GM19372 (cell line): ENCODE data around the gene SRRM4.

Experiments
- ATAC-seq: cut with Tn5 transposase; IDR thresholded peaks from one replicate; pipeline ENCODE4 v1.9.1; 2021; ENCODE audit warnings: mild to moderate bottlenecking, low read depth, moderate library complexity; ENCODE audit not compliant: unreplicated experiment

Gene SRRM4

DNA sequence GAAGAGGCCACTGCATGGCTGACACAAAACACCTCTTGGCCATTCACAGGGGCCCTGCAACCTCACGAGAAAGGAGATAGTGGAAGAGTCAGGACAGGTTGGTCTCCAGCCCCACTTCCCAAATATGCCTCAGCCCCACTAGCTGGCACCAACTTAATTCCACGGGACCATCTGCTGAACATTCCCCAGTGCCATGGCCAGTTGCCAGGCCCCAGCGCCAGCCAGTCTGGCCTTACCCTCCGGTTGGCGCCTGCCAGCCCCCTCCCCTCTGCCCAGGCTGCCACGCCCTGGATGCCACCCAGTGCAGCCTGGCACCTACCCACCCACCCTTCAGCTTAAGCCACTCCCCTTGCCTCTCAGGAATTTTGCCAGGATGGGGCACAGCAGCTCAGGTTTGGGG lies 176.2 kb downstream of the SRRM4 start:
- no peak for ATAC-seq

DNA sequence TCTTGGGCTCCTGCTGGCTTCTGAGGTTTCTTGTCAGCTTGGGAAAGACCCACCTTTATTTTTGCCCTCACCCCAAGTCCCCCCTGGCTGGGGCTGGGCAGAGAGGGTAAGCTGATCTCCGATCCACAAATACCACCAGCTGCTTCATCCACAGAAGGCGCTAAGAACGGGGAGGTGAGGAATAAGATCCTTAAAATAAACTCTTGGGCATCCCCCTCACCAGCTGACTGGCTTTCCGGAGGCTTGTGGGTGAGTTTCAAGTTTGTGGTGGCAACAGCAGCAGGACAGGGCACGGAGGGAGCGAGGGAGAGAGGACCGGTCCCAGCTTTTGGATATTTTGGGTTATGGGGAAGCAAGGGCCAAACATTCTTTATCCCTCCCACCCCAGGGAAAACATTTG lies 176.6 kb downstream of the SRRM4 start:
- no peak for ATAC-seq

DNA sequence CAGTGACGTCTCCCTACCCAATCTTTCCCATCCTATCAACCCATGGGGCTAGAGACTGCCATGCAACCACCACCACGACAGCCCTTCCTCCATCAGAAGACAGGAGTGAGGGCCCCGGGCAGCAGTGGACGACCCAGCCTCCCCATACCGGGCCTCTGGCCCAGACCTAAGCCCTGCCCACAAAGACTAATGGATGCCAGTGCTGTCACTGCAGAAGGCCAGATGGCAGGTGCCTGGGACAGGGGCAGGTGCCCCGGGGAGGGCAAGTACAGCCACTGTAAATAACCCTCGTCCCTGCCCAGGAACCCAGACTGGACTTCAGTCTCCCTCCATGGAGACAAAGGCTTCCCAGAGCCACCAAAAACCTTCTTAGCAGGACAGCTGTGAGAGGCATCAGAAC lies 177.1 kb downstream of the SRRM4 start:
- no peak for ATAC-seq

DNA sequence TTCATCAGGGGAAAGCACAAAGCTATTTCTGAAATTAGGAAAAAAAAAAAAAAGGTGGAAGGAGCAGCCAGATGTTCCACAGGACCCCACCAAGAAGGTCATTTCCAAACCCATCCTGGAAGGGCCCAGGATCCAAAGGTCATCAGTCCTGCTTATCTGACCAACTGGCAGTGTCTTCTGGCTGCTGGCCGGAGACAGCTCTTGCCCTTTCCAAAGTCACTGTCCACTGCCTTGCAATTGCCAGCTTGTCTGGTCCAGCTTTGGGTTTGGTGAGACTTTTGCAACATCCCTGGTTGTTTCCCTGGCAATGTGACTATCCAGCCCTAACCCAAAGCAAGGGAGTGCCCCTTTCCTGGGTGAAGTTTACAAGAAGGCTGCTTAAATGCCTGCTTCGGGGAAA lies 178.5 kb downstream of the SRRM4 start:
- no peak for ATAC-seq

DNA sequence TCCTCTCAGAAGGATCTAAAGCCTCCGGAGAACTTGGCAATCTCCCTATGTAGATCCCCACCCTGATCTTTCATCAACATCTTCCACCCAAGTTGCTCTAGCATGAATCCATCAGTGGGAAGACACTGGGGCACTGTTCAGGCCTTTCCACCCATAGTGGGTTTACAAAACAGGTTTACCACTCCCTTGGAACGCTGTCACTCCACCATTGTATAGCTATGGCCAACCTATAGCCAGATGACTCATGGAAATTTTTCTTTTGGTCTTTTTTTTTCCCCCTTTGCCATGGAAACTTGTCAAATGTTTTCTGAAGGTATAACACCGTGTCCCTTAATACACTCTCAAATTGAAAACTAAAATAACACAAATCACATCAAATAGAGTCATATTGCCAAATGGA lies 186.6 kb downstream of the SRRM4 start:
- no peak for ATAC-seq

DNA sequence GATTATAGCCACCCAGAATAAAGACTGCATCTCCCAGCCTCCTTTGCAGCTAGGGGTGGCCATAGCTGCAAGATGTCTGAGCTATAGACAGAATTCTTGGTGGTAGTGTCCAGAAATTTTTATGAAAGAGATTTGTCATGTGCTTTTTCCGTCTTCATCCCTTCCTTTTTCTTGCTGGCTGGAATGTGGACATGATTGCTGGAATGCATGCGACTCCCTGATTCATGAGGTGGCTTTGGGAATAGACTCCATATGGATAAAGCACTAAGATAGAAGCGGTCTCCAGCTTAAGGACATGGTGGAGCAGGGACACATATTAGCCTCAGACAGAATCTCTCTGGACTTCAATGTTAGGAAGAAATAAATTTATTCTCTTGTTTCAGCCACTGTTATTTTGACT lies 187.4 kb downstream of the SRRM4 start:
- no peak for ATAC-seq

DNA sequence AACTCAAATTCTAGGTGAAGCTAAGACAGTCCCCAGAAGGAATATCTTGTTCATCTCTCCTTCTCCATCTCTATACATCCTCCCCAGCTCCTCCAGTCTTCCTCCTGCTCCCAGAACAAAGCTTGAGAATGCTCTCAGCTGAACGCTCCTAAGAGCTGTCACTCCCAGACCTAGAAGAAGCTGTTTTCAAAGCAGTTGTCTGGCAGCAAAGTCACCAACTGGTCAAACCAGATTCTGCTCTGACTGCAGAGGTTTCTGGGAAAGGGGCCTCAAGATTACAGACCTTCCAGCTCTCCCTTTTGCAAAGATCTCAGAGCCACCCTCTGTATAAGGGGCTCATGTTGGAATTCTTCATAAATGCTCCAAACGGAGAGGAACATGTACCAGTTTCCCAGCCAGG lies 187.8 kb downstream of the SRRM4 start:
- no peak for ATAC-seq

DNA sequence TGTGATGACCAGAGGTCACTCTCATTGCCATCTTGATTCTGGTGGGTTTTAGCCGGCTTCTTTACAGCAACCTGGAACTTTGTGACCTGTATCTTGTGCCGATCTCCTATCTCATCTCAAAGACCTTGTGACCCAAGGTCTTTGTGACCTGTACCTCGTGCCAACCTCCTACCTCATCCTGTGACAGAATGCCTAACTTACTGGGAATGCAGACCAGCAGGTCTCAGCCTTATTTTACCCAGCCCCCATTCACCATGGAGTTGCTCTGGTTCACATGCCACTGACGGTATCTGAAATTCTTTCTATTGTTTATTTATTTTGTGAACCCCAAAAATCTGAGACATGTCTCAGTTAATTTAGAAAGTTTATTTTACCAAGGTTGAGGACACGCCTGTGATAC lies 189.9 kb downstream of the SRRM4 start:
- ATAC-seq = no peak

DNA sequence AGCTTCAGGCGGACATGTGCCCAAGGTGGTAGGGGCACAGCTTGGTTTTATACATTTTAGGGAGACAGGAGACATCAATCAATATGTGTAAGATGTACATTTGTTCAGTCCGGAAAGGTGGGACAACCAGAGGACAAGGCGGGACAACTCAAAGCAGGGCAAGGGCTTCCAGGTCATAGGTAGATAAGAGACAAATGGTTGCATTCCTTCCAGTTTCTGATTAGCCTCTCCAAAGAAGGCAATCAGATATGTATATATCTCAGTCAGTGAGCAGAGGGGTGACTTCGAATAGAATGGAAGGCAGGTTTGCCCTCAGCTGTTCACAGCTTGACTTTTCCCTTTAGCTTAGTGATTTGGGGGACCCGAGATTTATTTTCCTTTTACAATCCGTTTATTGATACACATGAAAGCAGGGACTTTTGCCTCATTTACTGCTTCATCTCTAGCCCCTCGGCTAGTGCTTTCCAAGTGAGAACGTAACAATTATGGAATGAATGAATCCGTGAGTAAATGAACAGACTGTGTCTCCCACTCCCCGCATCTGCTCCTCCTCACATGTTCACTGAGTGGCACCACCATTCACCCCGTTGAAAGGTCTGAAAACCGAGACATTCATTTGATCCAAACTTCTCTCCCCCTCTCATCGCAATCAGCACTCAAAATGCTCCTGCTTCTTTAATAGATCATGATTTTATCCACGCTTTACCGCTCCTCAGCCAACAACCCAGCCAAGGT lies 190.5 kb downstream of the SRRM4 start:
- ATAC-seq = no peak

DNA sequence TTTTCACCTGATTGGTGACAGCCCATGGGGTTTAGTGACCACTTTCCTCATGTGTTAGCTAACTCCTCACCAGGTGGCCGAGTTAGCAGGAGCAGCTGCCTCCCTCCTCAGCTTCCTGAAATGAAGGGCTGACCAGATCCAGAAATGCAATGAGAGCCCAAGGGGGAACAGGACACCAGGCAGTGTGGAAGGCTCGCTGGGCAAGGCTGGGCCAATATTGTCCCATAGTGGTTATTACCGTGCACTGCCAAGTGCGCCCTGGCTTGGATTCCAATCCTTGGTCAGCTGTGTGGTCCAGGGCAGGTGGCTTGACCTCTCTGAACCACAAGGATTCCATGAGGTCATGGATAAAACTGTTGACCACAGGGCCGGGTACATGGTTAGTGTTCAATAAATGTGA lies 193.7 kb downstream of the SRRM4 start:
- ATAC-seq = no peak

DNA sequence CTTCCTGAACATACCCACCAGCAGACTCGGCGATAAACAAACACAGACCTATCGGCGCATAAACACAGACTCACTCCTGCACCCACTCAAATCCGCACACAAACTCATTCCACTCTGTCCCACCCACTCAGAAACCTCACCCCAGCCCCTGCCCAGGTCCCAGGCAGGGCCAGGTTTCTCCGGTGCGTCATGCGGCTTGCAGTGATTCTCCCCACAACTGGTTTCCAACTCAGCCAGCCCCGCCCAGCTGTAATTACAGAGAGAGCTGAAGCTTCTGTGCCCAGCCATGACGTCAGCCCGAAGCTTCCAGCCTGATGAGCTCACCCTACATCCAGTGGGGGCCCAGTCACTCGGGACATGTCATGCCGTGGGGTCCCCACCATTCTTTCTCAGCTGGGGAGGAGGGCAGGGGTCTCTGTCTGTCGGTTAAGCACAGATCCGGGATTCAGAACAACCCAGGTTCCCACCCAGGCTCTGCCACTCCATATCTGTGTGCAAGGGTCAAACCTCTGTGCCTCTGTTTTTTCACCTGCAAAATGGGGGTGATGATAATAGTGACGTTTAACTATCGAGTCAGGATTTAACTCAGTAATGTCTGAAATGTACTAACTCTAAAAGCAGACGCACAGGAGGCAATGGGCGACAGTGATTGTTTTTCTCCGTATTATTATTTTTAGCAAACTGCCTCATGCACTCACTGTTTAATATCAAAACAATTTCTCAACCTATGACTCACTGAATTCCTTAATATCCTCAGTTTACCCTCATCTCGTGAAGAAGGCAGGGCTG lies 195.1 kb downstream of the SRRM4 start:
- no peak for ATAC-seq

DNA sequence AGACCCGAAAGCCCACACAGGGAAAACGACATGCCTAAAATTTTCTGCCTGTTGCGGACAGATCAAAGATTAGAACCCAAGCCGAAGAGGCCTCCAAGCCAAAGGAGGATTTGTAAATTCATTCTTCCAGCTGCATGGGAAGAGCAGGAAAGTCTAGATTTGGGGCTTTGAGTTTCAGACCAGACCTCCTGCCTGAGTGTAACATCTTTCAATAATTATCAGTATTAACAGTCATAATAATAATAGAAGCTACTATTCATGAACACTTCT lies 195.7 kb downstream of the SRRM4 start:
- no peak for ATAC-seq

DNA sequence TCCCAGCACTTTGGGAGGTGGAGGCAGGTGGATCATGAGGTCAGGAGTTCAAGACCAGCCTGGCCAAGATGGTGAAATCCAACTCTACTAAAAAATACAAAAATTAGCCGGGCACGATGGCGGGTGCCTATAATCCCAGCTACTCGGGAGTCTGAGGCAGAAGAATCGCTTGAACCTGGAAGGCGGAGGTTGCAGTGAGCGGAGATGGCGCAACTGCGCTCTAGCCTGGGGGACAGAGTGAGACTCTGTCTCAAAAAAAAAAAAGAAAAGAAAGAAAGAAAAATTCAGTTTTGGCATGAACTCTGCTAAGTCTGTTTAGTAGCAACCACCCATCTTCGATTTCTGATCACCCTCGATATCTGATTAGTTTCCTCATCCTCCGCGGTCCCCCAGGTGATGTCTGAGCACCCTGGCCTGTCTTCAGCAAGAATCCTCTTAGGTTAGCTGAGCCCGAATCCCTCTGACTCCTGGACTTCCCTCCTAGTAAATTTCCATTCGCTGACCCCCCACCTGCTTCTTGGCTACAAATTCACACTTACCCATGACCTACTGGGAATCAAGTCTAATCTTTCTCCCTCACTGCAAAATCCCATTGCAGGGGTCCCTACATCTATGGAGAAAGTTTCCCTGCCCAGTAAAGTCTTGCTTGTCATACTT lies 196.5 kb downstream of the SRRM4 start:
- no peak for ATAC-seq

DNA sequence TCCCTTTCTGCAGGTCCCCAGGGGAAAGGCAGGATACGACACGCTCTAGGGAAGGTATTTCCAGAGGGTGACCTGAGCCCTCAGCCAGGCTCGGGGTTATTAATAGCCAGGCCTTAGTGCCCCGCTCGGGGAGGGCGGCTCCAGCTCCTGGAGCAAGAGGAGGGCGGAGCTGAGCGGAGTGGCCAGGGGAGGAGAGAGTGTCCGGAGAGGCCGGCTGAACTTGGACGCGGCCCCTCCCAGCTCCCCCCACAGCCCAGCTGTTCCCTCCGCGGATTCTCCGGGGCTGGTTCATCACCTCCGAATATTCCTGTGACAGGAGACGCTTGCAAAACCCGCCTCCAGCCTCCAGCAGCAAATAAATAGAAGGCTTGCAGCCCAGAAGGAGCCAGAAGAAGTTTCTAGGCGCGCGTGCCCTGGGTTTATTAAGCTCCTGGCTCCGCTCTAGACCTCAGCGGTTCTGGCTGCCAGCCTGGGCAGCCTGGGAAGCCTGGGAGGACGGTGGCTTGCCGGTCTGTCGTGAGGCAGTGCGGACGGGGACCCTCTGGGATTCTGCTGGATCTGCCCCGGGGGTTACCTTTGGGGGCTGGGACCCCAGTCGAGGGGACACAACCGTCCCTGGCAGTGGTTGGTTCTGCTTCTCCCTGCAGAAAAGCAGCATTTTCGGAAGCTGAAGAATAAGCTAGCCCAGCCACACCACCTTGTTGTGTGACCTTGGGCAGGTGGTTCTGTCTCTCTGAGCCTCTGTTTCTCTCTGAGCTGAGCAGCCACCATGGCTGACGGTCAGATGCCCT lies 197.4 kb downstream of the SRRM4 start, which contains the start of gene HSPB8:
HSPB8 (plus strand) TSS at position 388 of the 791 bp plus-strand sequence; CDS start at position 770, 382 bp downstream.
- no peak for ATAC-seq

DNA sequence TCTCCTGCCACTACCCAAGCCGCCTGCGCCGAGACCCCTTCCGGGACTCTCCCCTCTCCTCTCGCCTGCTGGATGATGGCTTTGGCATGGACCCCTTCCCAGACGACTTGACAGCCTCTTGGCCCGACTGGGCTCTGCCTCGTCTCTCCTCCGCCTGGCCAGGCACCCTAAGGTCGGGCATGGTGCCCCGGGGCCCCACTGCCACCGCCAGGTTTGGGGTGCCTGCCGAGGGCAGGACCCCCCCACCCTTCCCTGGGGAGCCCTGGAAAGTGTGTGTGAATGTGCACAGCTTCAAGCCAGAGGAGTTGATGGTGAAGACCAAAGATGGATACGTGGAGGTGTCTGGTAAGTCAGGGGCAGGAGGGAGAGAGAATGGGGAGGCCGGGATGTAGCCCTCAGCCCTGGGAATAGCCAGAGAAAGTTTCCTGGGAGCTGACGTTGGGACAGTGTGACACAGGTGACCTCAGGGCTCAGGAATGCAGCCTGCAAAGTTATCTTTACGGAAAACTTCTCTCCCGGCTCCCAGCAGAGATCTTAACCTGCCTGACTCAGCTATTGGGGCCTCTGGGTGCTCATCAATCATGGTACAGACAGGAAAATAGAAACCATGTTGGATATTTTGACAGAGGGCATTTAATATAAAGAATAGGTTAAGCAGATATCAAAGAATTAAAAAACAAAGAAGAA lies 198.1 kb downstream of the SRRM4 start:
- ATAC-seq = no peak

DNA sequence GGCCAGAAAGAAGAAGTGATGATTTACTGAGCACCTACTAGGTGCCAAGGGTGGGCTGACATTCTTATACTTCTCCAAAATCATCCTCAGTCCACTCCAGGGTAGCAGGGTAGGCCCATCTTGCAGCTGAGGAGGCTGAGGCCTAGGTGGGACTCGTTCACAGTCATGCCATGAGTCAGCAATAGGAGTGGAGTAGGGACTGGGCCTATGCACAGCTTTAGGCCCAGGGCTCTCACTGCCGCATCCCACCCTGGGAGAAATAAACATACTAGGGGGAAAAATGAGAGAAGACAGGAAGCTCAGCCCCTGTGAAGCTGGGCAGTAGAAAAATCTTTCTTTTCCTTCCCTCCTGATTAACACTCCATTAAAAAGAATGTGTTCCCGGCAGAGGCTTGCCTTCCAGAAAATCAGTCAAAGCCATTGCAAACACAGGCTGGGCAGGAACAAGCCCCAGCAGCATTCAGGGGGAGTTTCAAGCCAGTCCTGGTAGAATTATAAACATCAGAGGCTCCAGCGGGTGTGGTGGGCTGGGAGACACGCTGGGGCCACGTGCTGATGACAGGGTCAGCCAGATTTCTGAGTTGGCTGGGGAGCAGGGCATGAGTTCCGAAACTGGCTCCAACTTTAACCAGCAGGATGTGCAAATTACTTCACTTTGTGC lies 199.2 kb downstream of the SRRM4 start:
- ATAC-seq = no peak

DNA sequence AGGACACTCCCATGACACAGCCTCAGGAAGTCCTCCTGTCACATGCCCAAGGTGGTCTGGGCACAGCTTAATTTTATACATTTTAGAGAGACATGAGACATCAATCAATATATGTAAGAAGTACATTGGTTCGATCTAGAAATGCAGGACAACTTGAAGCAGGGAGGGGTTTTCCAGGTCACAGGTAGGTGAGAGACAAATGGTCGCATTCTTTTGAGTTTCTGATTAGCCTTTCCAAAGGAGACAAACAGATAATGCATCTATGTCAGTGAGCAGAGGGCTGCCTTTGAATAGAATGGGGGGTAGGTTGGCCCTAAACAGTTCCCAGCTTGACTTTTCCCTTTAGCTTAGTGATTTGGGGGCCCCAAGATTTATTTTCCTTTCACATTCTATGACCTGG lies 199.9 kb downstream of the SRRM4 start:
- ATAC-seq = no peak

DNA sequence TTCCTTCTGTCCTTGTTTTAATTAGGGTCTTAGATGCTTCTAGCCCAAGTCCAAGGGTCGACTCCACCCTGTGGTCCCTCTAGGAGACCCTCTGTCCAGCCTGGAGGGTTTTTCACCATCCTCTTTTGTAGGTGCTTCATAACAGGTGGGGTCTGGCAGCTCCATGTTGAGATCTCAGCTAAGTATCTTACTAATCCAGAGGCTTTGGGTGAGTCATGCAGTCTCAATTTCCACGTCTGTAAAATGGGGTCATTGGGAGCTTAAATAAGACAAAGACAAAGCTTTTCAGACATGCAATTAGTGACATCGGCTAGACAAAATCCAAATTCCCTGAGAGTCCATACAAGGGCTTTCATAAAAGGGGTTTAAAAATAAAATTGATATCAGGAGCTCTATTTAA lies 200.6 kb downstream of the SRRM4 start:
- no peak for ATAC-seq

DNA sequence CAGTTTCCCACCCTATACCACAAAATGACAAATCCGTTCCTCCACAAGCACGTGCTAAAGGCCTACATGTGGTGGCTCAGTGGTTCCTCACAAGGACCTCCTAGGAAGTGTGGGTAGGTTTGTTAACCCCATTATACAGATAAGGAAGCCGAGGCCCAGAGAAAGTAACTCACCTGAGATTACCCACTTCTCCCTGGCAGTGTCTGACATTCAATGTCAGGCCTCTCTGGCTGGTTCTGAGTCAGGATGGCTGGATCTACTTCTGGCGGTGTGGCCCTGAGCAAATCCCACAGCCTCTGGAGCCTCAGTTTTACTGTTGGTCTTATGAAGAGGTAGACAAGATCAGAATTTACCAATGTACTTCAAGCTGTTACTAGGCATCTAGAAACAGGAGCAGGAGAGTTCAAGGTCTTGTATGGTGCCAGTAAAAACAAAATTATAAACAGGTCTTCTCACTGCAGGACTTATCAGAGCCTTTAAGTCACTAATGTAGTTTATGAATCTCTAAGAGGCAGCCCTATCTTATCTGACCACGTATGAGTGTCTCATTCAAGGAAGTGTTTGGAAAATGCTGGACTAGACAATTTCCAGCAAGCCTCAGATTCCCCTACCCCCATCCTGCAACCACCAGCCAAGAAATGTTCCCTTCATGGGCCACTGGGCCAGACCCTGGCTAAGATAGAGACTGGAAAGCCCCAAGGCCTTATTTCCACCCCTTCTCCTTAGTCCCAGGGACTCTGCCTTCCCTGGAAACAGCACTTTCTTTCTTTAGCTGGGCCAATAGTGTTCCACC lies 201.6 kb downstream of the SRRM4 start:
- ATAC-seq = no peak
